ENCODE data around the gene MED6.
A peak's percentile ranks its signal among the peaks of the same experiment; 100 is the strongest.

The MED6 gene

GRCh38 chr14:70600382-70601157, at the start of gene MED6:
TSS of gene MED6 (minus strand) at chr14:70600655. CDS start at chr14:70600637, 18 bp downstream.
- peak; percentile 84 to 91 (median 88) for DNase-seq

- no peak for DNase-seq
Measured at GRCh38 chr14:70649803-70650202, 49.3 kb upstream of the MED6 start.

GRCh38 chr14:70648346-70648745, 47.9 kb upstream of the MED6 start:
- DNase-seq, result no peak

GRCh38 chr14:70646705-70647104, 46.2 kb upstream of the MED6 start:
- peak in 3 of 6 experiments; percentile 7 to 41 (median 41) for DNase-seq

- no peak for DNase-seq
Measured at GRCh38 chr14:70645892-70646291, 45.4 kb upstream of the MED6 start.

GRCh38 chr14:70643967-70644366, 43.5 kb upstream of the MED6 start:
- no peak for DNase-seq

- peak in 3 of 6 experiments; percentile 32 to 40 (median 38) for DNase-seq
Measured at GRCh38 chr14:70642303-70643235, 42.1 kb upstream of the MED6 start.

- peak in 5 of 6 experiments; percentile 22 to 57 (median 50) for DNase-seq
Measured at GRCh38 chr14:70641548-70642302, 41.3 kb upstream of the MED6 start, which contains the start of gene TTC9. TSS of gene TTC9 (plus strand) at chr14:70641916. CDS start at chr14:70642130, 214 bp downstream.

GRCh38 chr14:70640938-70641547, 40.6 kb upstream of the MED6 start:
- DNase-seq, result peak in 5 of 6 experiments; percentile 53 to 67 (median 60)

- DNase-seq, result no peak
Measured at GRCh38 chr14:70638416-70638815, 38.0 kb upstream of the MED6 start.

GRCh38 chr14:70635971-70636595, 35.6 kb upstream of the MED6 start:
- DNase-seq, result no peak

- no peak for DNase-seq
Measured at GRCh38 chr14:70631948-70632347, 31.5 kb upstream of the MED6 start.

- no peak for DNase-seq
Measured at GRCh38 chr14:70624972-70625371, 24.5 kb upstream of the MED6 start.

- peak; percentile 17 to 71 (median 38) for DNase-seq
Measured at GRCh38 chr14:70622111-70622712, 21.8 kb upstream of the MED6 start.

GRCh38 chr14:70619708-70620107, 19.3 kb upstream of the MED6 start:
- DNase-seq, result no peak

GRCh38 chr14:70618314-70618713, 17.9 kb upstream of the MED6 start:
- DNase-seq, result no peak

- no peak for DNase-seq
Measured at GRCh38 chr14:70616646-70617045, 16.2 kb upstream of the MED6 start.

GRCh38 chr14:70611216-70611615, 10.8 kb upstream of the MED6 start:
- DNase-seq, result no peak

GRCh38 chr14:70602254-70602653, 1.8 kb upstream of the MED6 start:
- DNase-seq, result no peak

- peak in 1 of 6 experiments; percentile 1 for DNase-seq
Measured at GRCh38 chr14:70601162-70601561, 707 bp upstream of the MED6 start.

GRCh38 chr14:70599345-70599744, 1.1 kb downstream of the MED6 start:
- no peak for DNase-seq
